Adipocyte (in vitro differentiated cells): ENCODE results near the gene SAMD14.

ENCODE experiments used
- DNase-seq: peaks from one replicate; pipeline ENCODE4 v3.0.0-alpha.2; 2015; ENCODE audit warnings: low read depth
- H3K27me3 ChIP-seq: replicated peaks from 2 replicates; pipeline ENCODE4 v1.7.0; 2013; ENCODE audit warnings: mild to moderate bottlenecking, low read length, moderate library complexity; ENCODE audit not compliant: control insufficient read depth, insufficient read depth
- H3K36me3 ChIP-seq: 2 replicates; pipeline ENCODE4 v1.7.0; 2013; ENCODE audit warnings: low read length, mild to moderate bottlenecking, moderate library complexity; ENCODE audit not compliant: control insufficient read depth, insufficient read depth, severe bottlenecking
- H3K4me1 ChIP-seq: 2 replicates; pipeline ENCODE4 v1.7.0; 2013; ENCODE audit warnings: mild to moderate bottlenecking, low read length, moderate library complexity; ENCODE audit not compliant: control insufficient read depth, insufficient read depth
- H3K4me3 ChIP-seq: 2 replicates; pipeline ENCODE4 v1.7.0; 2013; ENCODE audit warnings: mild to moderate bottlenecking, low read length, moderate library complexity
- H3K9ac ChIP-seq: 2 replicates; pipeline ENCODE4 v1.7.0; 2013; ENCODE audit warnings: mild to moderate bottlenecking, low read length, moderate library complexity
- H3K9me3 ChIP-seq: 2 replicates; pipeline ENCODE4 v1.7.0; 2013; ENCODE audit warnings: mild to moderate bottlenecking, low read length, moderate library complexity; ENCODE audit not compliant: control insufficient read depth

The SAMD14 gene

DNA sequence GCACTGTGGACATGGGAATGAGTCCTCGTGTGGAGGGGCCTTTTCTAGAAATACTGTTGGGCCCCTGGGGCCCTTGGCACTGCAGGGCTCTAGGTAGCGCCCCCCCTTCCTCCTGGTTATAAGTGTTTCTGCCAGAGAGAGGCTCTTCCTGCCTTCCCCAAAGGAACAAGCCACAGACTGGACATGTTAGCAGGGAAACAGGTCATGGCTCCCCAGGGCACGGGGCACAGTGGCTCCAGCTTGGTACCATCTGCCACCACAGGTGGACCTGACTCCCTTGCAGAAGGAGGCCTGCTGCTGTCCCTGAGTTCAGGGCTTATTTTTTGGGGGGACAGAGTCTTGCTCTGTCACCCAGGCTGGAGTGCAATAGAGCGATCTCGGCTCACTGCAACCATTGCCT, 26.0 kb downstream of the SAMD14 start:
- no peak overlapping the region for H3K9ac ChIP-seq
- no peak overlapping the region for H3K4me3 ChIP-seq
- H3K36me3 ChIP-seq = peaks cover 29% of the 10 kb centered on the region
- DNase-seq = no peak
- H3K27me3 ChIP-seq = no peaks in the 10 kb centered on the region
- no peaks in the 10 kb centered on the region for H3K9me3 ChIP-seq
- H3K4me1 ChIP-seq = peaks cover 42% of the 10 kb centered on the region

DNA sequence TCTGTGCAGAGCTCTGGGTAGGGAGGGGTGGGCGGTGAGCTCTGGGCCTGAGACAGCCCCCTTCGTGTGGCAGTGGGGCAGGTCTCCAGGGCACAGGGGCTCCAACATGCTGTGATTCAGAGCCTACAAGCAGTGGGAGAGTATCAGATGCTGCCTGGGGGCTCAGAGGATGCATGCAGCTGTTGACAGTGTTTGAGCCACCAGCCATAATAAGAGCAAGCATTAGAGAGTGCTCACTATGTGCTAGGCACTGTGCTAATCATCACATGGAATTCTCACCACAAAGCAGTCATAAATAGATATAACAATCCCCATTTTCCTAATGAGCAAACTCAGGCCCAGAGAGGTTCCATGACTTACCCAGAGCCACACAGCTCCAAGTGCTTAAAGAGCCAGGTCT, 26.7 kb downstream of the SAMD14 start:
- DNase-seq = no peak
- H3K36me3 ChIP-seq = peaks cover 30% of the 10 kb centered on the region
- H3K9ac ChIP-seq = no peak overlapping the region
- H3K4me3 ChIP-seq = no peak overlapping the region
- H3K27me3 ChIP-seq = no peaks in the 10 kb centered on the region
- H3K9me3 ChIP-seq = no peaks in the 10 kb centered on the region
- peaks cover 47% of the 10 kb centered on the region for H3K4me1 ChIP-seq

- Histone ChIP-seq H3K9me3 (no peaks in the 10 kb centered on the region), H3K4me3 (peak overlapping the region; percentile 45), H3K27me3 (no peaks in the 10 kb centered on the region), H3K4me1 (peaks cover 50% of the 10 kb centered on the region), H3K9ac (peak overlapping the region; percentile 82), H3K36me3 (peaks cover 31% of the 10 kb centered on the region)
- no peak for DNase-seq
These were observed 27.6 kb downstream of the SAMD14 start for GRCh38 chr17:50102164-50102991.

- Histone ChIP-seq H3K36me3 (peaks cover 24% of the 10 kb centered on the region), H3K9ac (peak overlapping the region; percentile 82), H3K4me3 (peak overlapping the region; percentile 60), H3K9me3 (no peaks in the 10 kb centered on the region), H3K4me1 (peaks cover 59% of the 10 kb centered on the region), H3K27me3 (no peaks in the 10 kb centered on the region)
- no peak for DNase-seq
These were observed 28.4 kb downstream of the SAMD14 start for GRCh38 chr17:50101346-50102163.

GRCh38 chr17:50100921-50101345, 29.0 kb downstream of the SAMD14 start:
- peak overlapping the region; percentile 82 for H3K9ac ChIP-seq
- H3K4me3 ChIP-seq = peak overlapping the region; percentile 60
- no peak for DNase-seq
- no peaks in the 10 kb centered on the region for H3K27me3 ChIP-seq
- no peaks in the 10 kb centered on the region for H3K9me3 ChIP-seq
- peaks cover 19% of the 10 kb centered on the region for H3K36me3 ChIP-seq
- peaks cover 65% of the 10 kb centered on the region for H3K4me1 ChIP-seq

DNA sequence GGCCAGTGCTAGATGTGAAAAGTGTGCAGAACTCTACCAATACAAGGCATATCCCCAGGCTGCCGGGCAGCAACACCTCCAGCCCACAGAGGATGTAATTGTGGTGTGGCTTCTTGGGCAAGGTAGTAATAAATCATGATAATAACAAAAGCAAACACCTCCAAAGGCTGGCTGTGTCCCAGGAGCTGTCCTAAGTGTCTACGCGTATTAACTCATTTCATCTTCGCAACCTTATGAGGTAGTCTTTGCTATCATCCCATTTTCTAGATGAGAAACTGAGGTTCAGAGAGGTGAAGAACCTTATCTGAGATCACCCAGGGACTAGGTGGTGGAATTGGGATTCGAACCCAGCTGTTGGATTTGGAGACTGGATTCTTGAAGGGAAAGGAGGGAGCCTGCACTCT, 29.5 kb downstream of the SAMD14 start:
- no peak overlapping the region for H3K4me3 ChIP-seq
- peak overlapping the region; percentile 82 for H3K9ac ChIP-seq
- H3K4me1 ChIP-seq = peaks cover 69% of the 10 kb centered on the region
- DNase-seq = no peak
- H3K36me3 ChIP-seq = peaks cover 19% of the 10 kb centered on the region
- H3K27me3 ChIP-seq = no peaks in the 10 kb centered on the region
- H3K9me3 ChIP-seq = no peaks in the 10 kb centered on the region

GRCh38 chr17:50099003-50099402, 31.0 kb downstream of the SAMD14 start:
- H3K36me3 ChIP-seq = peaks cover 19% of the 10 kb centered on the region
- peaks cover 74% of the 10 kb centered on the region for H3K4me1 ChIP-seq
- DNase-seq = no peak
- peak overlapping the region; percentile 18 for H3K9ac ChIP-seq
- no peaks in the 10 kb centered on the region for H3K27me3 ChIP-seq
- no peaks in the 10 kb centered on the region for H3K9me3 ChIP-seq
- no peak overlapping the region for H3K4me3 ChIP-seq

GRCh38 chr17:50098583-50098982, 31.4 kb downstream of the SAMD14 start:
- Histone ChIP-seq H3K9ac (no peak overlapping the region), H3K4me1 (peaks cover 74% of the 10 kb centered on the region), H3K36me3 (peaks cover 19% of the 10 kb centered on the region), H3K4me3 (no peak overlapping the region), H3K27me3 (no peaks in the 10 kb centered on the region), H3K9me3 (no peaks in the 10 kb centered on the region)
- DNase-seq = no peak

DNA sequence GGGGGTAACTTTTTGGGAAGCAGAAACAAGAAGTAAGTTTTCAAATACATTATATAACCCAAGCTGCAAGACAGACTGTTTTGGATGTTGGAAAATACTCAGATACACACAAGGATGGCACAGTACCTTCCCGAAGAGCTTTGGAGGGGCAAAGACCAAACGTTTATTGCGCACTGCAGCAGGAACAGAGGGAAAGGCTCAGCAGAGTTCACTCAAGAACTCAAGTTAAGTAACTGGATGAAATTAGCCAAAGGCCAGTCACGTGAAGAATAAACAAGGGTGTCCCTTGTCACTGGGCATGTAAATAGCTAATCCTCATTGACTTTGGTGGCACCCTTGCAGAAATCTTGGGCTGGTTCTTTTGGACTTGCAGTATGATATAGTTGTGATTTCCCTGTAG, 32.0 kb downstream of the SAMD14 start:
- Histone ChIP-seq H3K27me3 (no peaks in the 10 kb centered on the region), H3K36me3 (peaks cover 19% of the 10 kb centered on the region), H3K4me3 (no peak overlapping the region), H3K9ac (peak overlapping the region; percentile 14), H3K4me1 (peaks cover 71% of the 10 kb centered on the region), H3K9me3 (no peaks in the 10 kb centered on the region)
- DNase-seq = no peak

- Histone ChIP-seq H3K36me3 (peaks cover 19% of the 10 kb centered on the region), H3K27me3 (no peaks in the 10 kb centered on the region)
- DNase-seq = no peak
These were observed 32.5 kb downstream of the SAMD14 start for GRCh38 chr17:50097455-50097854.

DNA sequence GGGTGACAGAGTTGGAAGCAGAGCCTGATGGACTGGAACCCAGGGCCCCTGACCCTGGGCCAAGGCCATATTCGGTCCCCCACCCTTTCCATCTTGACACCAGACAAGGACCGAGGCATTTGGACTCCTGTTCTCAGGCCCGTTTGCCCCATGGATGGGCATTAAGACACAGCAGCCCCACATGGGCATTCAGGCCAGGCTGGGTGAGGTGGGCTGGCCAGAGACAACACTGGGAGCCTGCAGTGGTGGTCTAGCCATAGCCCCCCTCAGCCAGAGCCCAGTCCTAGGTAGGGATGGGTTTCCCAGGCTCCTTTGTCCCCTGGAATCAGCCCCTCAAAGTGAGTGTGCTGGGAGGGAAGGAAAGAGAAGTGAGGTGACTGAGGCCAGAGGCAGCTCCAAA, 33.2 kb downstream of the SAMD14 start:
- Histone ChIP-seq H3K27me3 (no peaks in the 10 kb centered on the region), H3K4me3 (peak overlapping the region; percentile 95), H3K9ac (peak overlapping the region; percentile 93), H3K36me3 (peaks cover 19% of the 10 kb centered on the region), H3K9me3 (no peaks in the 10 kb centered on the region), H3K4me1 (peaks cover 59% of the 10 kb centered on the region)
- DNase-seq = no peak

More at GRCh38 chr17:50097455-50097854, 32.5 kb downstream of the SAMD14 start:
- peaks cover 66% of the 10 kb centered on the region for H3K4me1 ChIP-seq
- H3K4me3 ChIP-seq = no peak overlapping the region
- no peaks in the 10 kb centered on the region for H3K9me3 ChIP-seq
- peak overlapping the region; percentile 93 for H3K9ac ChIP-seq
